ENCODE results near the gene COL27A1. TPM values are rescaled to one million over a fixed set of nuclear protein-coding genes. Genes with fewer than 3 reads are reported as not detected.
A peak's percentile ranks its signal among the peaks of the same experiment; 100 is the strongest.

Gene COL27A1
- total and polyA plus RNA-seq, 8 donors: 15.8 to 180 (median 147) TPM

DNA sequence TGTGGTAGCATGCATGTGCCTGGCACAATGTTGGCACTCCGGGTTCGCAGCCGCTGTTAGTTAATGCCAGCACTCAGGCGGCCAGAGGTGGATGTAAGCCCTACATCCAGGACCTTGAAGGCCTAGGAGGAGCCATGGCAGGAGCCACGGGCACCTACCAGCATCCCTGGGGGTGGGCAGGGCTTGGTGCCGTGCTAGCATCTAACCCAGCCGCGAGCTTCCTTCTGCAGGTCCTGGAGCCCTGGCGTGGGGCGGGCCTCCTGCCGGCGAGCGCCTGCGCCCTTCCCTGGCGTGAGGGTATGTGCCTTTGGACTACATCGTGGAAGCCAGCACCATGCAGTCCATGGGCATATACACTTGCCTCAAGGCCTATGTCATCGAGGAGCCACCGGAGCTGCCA is 53.8 kb downstream of the COL27A1 start:
- no peaks in the 10 kb centered on the region for H3K9me3 ChIP-seq
- intact Hi-C loops (cut with DNase I): no loop called here
- DNase-seq (peak in 1 of 4 donors; percentile 71), ATAC-seq (no peak)
- H3K27me3 ChIP-seq: no peaks in the 10 kb centered on the region
- H3K36me3 ChIP-seq: peaks cover 0 to 7% of the 10 kb centered on the region in 2 donors
- no peak overlapping the region for H3K27ac ChIP-seq
- TF ChIP-seq, protein P1, sequence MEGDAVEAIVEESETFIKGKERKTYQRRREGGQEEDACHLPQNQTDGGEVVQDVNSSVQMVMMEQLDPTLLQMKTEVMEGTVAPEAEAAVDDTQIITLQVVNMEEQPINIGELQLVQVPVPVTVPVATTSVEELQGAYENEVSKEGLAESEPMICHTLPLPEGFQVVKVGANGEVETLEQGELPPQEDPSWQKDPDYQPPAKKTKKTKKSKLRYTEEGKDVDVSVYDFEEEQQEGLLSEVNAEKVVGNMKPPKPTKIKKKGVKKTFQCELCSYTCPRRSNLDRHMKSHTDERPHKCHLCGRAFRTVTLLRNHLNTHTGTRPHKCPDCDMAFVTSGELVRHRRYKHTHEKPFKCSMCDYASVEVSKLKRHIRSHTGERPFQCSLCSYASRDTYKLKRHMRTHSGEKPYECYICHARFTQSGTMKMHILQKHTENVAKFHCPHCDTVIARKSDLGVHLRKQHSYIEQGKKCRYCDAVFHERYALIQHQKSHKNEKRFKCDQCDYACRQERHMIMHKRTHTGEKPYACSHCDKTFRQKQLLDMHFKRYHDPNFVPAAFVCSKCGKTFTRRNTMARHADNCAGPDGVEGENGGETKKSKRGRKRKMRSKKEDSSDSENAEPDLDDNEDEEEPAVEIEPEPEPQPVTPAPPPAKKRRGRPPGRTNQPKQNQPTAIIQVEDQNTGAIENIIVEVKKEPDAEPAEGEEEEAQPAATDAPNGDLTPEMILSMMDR (IDR thresholded peaks at IDR 0.05): no peak
- no peak overlapping the region for H3K4me3 ChIP-seq
- H3K4me1 ChIP-seq: peaks cover 0 to 4% of the 10 kb centered on the region in 2 donors

GRCh38 chr9:114210136-114210535 is 54.8 kb downstream of the COL27A1 start:
- DNase-seq (peak in 1 of 4 donors; percentile 39), ATAC-seq (no peak)
- Histone ChIP-seq H3K4me1 (peaks cover 0 to 4% of the 10 kb centered on the region in 2 donors), H3K4me3 (no peak overlapping the region), H3K27me3 (no peaks in the 10 kb centered on the region), H3K27ac (no peak overlapping the region), H3K9me3 (no peaks in the 10 kb centered on the region), H3K36me3 (peaks cover 0 to 7% of the 10 kb centered on the region in 2 donors)
- TF ChIP-seq, protein P1 (IDR thresholded peaks at IDR 0.05): no peak
- intact Hi-C loops (cut with DNase I): no loop called here

- no peaks in the 10 kb centered on the region for H3K27me3 ChIP-seq
- ATAC-seq (no peak), DNase-seq (peak in 1 of 4 donors; percentile 65)
- H3K4me3 ChIP-seq: no peak overlapping the region
- H3K36me3 ChIP-seq: peaks cover 0 to 7% of the 10 kb centered on the region in 2 donors
- TF ChIP-seq, protein P1 (IDR thresholded peaks at IDR 0.05): no peak
- no peaks in the 10 kb centered on the region for H3K9me3 ChIP-seq
- peaks cover 0 to 4% of the 10 kb centered on the region in 2 donors for H3K4me1 ChIP-seq
- H3K27ac ChIP-seq: no peak overlapping the region
- intact Hi-C loops (cut with DNase I): no loop called here
Measured at GRCh38 chr9:114210691-114211276, 55.4 kb downstream of the COL27A1 start.

DNA sequence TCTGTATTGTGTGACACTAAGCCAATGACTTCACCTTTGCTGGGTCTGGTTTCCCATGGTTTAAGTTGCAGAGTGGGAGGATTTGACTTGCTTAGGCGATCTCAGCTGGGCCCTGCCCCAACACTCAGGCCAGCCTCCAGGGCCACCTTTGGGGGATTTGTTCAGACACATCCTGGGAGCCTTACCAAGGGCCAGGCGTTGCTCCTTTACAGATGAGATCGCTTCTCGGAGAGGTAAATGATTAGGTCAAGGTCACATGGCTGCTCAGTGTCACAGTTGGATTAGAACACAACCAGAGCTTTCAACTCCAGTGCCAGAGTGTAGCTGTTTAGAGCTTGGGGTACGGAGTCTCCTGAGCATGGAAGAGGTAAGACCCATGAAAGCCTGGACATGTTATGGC is 57.5 kb downstream of the COL27A1 start:
- no peaks in the 10 kb centered on the region for H3K4me1 ChIP-seq
- intact Hi-C loops (cut with DNase I): no loop called here
- H3K9me3 ChIP-seq: no peaks in the 10 kb centered on the region
- ATAC-seq (no peak), DNase-seq (peak in 1 of 4 donors; percentile 60)
- H3K4me3 ChIP-seq: no peak overlapping the region
- no peak overlapping the region for H3K27ac ChIP-seq
- H3K27me3 ChIP-seq: no peaks in the 10 kb centered on the region
- peaks cover 0 to 7% of the 10 kb centered on the region in 2 donors for H3K36me3 ChIP-seq
- TF ChIP-seq, protein P1 (IDR thresholded peaks at IDR 0.05): no peak

- DNase-seq (no peak), ATAC-seq (no peak)
- H3K27me3 ChIP-seq: no peaks in the 10 kb centered on the region
- H3K9me3 ChIP-seq: no peaks in the 10 kb centered on the region
- H3K27ac ChIP-seq: no peak overlapping the region
- intact Hi-C loops (cut with DNase I): no loop called here
- TF ChIP-seq, protein P1 (IDR thresholded peaks at IDR 0.05): no peak
- peaks cover 0 to 7% of the 10 kb centered on the region in 2 donors for H3K36me3 ChIP-seq
- H3K4me1 ChIP-seq: no peaks in the 10 kb centered on the region
- H3K4me3 ChIP-seq: no peak overlapping the region
Measured at GRCh38 chr9:114213566-114213965, 58.2 kb downstream of the COL27A1 start.
